Stimulated activated CD8-positive, alpha-beta memory T cell treated with anti-CD3 and anti-CD28 coated beads, Interleukin-12 subunit alpha, Interleukin-12 subunit beta, amount 100 ng/mL, for 24 hours (primary cell): ENCODE data around the gene PDGFC.

Experiments used
- DNase-seq: peaks from one replicate; pipeline ENCODE4 v3.0.0-alpha.2; 2020; ENCODE audit errors: extremely low read depth

The PDGFC gene, protein sequence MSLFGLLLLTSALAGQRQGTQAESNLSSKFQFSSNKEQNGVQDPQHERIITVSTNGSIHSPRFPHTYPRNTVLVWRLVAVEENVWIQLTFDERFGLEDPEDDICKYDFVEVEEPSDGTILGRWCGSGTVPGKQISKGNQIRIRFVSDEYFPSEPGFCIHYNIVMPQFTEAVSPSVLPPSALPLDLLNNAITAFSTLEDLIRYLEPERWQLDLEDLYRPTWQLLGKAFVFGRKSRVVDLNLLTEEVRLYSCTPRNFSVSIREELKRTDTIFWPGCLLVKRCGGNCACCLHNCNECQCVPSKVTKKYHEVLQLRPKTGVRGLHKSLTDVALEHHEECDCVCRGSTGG

DNA sequence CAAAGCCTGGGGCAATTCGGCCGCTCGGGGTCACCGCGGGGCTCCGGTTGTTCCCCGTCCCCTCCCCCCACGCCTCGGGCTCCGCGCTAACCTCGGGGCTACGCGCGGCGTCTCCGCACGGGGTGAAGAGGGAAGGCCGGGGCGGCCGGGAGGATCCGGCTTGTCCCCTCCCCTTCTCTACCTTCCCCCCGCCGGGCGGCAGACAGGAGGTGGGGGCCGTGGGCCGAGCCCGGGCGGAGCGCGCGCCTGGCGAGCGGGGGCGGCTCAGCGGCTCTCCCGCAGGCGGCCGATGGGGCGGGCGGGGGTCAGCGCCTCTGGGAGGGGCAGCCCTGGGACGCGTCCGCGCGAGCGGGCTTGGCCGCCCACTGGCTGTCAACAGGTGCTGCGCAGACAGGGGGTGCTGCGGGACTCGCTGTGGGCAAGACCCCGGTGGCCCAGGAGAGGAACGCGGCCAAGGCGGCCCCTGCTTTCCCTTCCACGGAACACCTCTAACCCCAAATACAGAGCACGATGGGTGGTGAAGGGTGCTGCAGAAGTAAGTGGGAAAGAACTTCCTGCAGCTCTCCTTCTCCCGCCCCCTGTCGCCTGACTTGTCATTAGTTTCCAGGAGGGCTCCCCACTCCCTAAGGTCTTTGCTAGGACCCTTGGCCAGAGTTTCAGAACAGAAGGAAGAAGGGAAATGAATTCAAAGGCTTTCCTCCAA is at the start of gene PDGFC:
Gene PDGFC (minus strand): TSS at position 124 of the 703 bp plus-strand sequence. CDS start 896 bp downstream, outside the sequence.
- no peak for DNase-seq

DNA sequence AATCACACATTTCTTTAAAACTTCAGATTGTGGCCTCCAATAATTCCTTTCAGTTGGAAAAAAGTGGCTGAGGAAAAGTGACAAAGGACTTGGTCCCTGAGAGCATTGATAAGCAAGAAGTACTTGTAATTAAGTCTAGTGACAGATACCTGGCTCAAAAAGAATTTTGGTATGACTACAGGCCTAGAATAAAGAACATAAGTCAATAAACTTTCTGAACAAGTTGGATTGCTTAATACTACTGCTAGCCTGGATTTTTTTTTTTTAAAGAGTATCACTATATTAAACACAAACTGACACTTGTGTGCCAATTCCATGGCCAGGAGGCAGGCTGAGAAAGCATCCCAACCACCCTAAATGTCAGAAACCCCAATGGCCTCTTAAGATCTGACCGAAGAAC is 49.3 kb upstream of the PDGFC start:
- DNase-seq = no peak

DNA sequence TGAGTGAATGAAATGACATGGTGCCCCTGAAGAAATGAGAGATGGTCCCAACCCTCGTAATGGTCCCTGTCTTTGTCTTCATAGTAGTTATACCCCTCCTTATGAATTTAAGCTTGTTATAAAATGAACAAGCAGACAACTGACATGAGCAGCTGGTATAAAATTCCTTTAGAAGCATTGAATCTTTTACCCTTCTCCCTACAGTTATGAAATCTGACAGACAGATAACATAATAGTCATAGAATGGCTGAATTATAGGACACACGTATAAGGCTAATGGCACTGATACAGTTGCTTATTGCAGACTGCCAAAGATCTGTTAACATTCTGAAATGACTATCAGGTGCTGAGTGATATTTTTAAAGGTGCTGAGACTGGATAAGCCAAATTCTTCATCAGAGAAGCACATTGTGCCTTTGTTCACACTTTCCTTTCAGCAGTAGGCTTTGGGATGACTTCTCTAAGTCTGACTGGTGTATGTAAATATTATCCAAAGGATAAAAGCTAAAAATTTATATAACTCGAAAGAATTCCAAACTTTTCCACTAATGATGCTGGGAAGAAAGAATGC is 47.4 kb upstream of the PDGFC start:
- DNase-seq = no peak

DNA sequence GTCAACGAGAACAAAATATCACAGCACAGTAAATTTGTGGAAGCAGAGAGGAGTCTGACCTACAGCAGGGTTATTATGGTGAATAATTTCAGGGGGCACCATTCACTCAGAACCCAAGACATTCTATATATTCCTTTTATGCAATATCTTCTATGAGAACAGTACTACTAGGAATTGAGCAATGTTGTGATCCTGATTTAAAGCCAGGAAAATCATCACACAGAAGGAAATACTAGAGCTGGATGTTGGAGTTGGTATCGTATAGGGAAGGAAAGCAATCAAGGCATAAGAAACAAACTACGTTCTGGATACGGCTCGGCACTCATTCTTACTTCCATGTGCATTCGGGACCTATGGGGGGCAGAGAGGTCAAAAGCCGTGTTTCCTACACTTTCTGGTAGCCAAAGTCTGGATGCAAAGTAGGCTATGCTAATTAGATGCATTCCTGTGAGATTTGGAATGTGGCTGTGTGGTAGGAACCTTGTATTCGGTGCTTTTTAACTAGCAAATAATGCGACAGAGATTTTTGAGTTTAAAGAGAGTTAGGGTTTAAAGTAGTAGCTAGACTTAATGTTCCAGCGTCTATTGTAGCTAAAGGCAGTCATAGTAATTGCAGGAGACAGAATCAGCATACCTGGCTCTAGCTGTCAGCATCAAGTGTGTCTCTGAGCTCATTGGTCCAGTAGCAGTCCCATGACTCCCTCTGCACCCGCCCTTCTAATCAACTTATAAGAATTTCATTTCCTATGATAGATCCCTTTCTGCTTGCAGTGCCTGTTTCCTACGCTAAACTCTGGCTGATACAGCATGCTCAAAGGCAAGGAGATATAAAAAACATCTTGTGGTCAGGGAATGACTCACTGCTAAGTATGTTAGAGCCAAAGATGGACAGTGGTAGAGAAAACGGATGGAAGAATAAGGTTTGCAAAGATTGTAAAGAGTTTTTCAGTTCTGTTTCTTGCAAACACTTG is 43.3 kb upstream of the PDGFC start:
- no peak for DNase-seq

DNA sequence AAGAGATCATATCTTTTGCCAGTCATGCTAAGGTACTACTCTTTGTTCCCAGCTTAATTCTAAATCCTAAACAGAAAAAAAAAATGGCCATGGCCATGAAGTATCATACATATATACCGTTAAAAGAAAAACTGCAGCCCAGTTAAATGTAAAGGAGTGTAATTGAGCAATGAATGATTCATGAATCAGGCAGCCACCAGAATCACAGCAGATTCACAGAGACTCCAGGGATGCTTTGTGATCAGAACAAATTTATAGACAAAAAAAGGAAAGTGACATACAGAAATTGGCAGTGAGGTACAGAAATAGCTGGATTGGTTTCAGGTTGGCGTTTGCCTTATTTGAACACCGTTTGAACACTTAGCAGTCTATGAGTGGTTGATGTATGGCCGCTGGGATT is 42.1 kb upstream of the PDGFC start:
- DNase-seq = no peak

DNA sequence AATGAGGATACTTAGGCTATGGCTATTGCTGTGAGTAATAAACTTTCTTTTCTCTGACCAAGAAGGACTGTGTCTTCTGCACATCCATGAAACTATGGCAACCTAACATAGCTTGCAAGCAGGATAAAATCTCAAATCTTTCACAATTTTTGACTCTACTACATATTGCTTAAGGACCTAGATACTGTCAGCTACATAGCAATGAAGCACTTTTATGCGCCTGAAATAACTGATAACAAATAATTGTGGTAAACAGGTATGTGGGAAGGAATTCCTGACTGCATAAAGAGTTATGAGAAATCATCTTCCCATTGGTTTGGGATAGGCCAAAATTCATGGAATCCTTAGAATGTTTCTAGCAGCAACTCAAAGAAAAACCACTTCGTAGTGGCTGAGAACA is 41.2 kb upstream of the PDGFC start:
- no peak for DNase-seq

DNA sequence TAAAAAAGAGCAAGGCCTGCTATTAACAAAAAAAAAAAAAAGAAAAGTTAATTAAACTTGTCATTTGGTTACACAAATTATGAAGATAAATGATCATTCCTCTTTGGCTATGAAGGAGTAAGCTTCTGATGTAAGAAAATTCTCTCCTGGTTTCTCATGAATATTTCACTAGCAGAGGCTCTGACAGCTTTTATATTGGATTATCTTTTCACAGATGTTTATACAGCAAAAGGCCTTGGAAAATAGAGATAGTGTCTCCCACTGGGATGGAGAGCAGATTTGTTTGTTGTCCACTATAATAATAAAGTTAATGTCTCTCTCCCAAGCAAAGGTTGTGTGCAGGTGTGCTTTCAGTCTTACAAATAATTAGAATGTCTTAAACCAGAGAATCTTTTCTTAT is 40.7 kb upstream of the PDGFC start:
- no peak for DNase-seq

DNA sequence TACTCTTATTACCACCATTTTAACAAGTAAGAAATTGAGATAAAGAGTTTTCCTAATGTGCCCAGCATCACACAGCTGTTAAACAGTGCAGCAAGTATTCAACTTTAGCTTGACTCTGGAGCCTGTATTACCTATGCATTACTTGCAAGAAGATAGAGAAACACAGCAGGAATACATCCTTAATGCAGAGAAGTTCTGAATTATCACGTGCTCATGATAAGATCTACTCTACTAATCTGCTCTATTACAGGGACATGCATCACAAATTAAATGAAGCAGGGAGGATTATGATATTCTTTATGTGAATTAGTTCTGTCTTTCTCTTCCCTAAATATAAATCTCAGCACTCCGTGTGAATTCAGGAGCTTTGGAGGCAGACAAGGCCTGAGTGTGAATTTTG is 39.0 kb upstream of the PDGFC start:
- no peak for DNase-seq

DNA sequence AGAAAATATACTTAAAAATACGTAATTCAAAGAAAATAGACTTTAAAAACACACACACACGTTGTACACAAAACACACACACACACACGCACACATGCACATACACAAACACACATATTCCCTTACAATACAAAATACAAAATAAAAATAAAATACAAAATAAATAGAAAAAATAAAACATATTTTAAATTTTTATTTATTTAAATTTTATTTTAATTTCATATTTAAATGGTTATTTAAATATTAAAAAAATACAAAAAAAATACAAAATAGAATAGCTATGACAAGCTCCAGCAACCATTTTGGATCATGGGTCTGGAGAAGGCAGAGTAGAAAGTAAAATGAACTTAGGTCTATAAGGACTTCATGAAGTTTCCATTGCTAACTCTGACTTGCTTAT is 34.2 kb upstream of the PDGFC start:
- no peak for DNase-seq

DNA sequence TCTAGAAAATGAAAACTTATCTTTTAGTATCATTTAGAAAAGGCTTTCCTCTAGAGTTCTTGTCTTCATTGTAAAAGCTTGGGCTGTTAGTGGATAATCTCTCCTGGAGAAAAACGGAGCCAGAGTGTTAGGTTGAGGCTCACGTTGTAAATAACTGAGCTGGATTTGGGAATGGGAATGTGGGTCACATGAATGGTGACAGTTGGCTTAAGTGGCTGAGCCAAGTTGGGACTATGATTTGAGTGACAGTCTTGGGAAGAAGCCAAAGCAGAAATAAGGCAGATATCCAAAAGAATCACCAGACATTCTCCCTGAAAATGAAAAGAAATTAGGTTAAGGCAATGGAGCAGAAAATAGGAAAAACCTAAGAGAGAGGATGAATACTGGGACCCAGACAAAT is 33.6 kb upstream of the PDGFC start:
- DNase-seq = no peak

DNA sequence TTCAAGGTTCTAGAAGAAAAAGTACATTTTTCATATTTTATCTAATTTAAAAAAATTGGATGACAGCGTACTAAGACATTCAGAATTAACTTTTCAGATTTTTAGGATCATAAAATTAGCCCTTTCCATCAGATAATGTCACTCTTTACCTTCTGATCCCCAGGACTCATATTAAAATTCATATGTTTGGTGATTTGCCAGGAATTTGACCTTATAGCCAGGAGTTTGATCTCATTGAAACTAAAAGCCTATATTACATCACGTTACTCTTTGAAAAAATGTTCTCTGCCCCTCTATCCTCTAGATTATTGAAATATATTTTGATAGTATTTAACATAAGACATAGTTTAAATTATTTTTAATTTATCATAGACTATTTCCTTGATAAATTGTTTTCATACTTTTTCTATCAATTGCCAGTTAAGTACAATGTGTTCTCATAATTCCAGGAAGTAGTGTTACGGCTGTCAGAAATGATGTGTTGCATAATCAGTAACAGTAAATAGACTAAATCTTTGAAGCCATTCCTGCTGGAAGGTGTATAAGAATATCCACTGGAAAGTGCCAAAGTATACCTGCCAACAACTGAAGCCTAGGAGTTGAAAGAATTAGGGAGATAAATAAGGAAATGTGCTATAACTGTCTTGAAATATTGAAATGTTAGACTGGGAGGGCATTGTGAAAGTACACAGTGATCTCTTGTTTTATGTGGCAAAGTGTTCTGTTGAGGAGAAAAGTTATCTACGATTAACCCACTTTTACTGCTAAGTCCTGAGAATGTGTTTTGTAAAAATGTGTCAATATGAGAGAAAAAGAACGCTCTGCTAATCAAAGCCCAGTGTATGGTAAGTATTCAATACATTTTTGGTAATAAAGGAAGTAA is 32.9 kb upstream of the PDGFC start:
- DNase-seq = no peak

DNA sequence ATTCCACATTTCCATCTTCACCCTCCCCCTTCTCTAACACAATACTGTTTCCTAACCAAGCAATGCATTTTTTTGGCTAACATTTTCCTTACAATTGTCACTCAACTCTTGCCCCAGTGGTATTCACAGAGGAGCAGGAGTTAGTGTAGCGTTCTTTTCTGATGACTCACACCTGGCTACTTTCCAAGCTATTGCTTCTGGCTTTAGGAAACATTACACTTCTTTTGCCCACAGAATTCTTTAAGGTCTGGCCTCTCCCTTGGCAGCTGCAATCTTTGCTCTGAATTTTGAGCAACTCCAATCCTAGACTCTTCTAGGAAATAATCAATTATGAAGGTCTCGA is 27.5 kb upstream of the PDGFC start:
- no peak for DNase-seq

DNA sequence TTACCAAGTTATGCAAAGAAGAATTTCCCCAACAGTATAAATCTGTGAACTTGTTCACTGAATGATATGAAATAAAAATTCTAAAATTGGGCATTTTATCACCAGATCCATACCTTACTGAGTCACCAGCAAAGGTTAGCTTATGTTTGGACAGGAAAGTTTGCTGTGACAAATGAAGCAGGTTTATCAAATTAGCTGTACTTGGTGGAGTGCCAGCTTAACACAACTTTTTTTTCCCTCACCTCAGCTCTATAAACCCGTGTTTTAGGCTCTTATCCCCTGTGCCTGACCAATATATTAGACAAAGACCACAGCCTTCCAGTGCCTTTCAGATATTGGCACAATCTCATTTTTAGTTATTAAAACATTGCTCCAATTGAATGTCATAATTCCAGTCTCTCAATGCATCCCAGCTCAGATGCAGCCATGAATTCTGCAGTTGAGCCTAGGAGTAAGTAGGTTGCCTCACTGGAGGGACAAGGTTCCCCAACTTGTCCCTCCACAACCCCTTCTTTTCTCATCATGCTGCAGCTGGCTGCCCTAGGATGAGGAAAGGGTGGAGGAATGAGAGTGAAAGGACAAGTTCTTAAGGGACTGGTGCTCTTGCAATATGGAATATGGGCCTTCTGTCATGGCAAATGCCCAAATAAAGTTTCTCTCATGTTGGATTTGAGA is 27.0 kb upstream of the PDGFC start:
- no peak for DNase-seq

DNA sequence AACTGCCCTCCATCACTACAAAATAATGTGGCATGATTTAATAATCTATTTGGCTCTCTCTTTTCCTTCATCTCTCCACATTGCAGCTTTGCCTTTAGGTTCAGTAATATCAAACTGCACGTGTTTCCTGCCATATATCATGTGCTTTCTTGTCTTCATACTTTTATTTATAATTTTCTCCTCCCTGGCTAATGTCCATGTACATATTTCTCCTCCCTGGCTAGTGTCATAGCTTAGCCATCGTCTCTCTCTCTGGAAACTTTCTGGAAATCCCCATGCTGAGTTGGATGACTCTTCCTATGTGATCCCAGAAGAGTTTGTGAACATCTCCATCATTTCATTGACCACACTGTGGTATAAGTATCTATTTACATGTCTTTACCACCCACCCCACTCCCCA is 21.3 kb upstream of the PDGFC start:
- DNase-seq = no peak

DNA sequence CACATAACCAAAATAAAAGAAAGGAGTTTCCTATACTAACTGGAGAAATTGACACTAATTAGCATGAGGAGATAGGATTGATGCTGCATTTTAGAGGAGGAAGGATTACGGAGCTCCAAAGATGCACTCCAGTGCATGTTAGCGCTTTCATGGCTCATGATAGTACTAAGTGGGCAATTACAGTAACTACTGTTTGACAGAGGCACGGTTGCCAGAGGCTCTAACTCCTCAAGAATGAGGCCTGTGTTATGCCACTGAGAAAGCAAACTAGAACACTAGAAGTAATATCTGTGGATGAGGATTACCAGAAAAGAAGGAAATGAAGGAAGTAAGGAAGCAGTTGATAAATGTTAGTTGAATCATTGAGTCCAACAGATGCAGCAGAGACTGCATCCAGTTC is 19.6 kb upstream of the PDGFC start:
- DNase-seq = no peak

DNA sequence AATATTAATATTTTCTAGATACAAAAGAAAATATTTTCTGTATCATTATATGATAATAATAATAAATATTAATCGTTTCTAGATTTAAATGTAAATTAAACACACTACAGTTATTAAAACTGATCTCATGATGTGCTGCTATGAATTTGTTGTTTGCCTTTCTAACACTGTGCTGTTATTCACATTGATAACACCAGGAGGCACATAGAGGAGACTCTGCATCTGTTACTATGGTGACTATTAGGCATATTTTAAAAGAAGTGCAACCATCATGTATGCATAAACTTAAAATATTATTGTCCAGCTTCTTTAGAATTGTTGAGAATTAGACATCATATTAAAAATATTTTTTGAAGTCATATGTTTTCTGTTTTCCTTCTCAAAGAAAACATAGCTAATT is 11.8 kb upstream of the PDGFC start:
- DNase-seq = no peak

DNA sequence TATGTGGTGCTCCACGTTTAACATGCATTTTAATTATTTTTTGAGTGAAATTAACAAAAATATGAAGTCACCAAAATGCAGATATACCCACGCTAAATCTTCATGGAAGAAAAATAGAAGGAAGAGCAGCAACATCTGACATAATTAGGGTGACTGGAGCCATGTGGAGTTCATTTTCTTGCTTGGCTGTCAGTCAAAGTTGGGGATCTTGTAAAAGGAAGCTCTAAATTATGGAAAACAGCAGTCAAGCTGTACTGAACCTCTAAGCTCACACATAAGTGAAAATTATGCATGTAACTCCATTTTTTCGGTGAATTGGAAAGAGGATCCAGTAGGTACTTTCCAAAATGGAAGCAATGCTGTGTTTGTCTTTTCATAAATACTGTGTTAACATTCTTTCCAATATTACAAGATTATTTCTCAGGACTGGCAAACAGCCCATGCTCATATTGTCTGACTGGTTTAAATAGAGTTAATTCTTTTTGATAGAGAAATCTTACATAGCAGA is 9.7 kb upstream of the PDGFC start:
- no peak for DNase-seq

DNA sequence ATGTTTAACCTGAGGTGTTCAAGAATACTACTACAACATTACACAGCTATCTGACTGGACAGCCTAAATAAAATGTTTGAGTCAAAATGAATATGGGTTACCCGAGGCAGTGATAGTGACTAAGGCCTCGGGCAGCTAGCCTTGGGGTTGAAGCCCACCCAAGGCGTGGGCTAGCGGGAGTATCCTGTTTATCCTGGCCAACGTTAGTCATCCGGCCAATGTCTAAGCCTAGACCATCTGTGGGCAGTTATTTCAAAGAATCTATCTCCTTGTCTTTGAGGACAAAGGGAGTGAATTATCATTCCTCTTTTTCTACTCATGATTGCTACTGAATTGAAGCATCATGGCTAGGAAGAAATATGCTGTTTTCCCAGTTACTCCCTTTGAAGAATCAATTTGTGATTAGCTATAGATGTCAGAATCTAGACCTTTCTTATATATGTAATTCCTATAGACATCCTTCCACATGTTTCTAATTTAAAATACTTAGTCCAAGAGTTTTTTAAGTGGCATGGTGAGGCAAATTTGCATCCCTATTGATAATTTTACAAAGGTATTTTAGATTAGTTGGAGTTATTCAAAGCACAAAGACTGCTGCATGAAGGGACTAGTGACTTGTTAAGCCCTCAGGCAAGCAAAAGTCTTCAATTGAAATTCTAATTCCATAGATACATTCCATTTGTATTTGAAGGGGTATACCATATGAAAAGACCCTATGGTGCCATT is 6.0 kb upstream of the PDGFC start:
- no peak for DNase-seq

DNA sequence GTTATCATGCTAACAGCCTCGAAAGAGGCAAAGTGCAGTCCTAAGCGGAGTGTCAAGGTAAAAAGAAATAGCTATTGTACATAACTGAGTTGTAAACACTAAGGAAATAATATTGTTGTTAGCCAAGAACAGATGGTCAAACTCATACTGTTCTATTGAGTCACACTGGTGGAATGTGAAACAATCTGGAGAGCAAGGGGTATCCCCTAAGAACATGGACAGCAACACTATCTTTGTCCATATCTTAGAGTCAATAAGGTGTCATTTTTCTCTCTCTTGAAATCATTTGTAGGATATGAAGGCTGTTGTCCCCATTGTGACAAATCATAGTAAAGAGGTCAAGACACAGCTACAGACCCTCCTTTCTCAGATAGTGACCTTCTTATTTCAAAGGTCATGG is 4.5 kb upstream of the PDGFC start:
- no peak for DNase-seq

DNA sequence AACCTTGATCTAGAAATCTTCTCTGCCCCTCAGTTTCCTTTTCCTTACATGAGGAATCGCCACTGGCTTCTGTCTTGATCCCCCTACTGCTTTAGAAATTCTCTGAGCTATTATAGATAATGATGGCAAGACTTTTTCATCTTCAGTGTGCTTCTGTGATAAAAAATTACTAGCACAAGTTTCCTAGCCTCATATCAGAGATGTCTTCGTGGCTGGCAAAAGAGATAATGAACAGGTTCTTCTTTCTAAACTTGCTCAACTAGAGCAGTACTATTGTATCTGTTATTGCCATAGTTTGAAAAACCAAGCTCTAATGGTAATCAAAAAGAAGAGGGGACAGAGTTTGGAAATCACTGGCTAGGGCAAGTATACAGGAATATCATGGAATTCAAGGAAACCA is 4.1 kb upstream of the PDGFC start:
- no peak for DNase-seq
